Endothelial cell (in vitro differentiated cells): ENCODE measurements around the gene PCNX3. TPM values are rescaled to one million over a fixed set of nuclear protein-coding genes. Genes with fewer than 3 reads are reported as not detected.

ENCODE experiments used
- DNase-seq: peaks from one replicate; pipeline ENCODE4 v3.0.0; 2021; ENCODE audit warnings: low spot score
- H3K27ac Mint-ChIP-seq: one replicate; pipeline ENCODE4 v1.8.0; 2021; ENCODE audit warnings: mixed read lengths, inconsistent platforms; ENCODE audit not compliant: unreplicated experiment
- H3K27me3 Mint-ChIP-seq: one replicate; pipeline ENCODE4 v1.8.0; 2021; ENCODE audit warnings: mild to moderate bottlenecking, moderate library complexity, mixed read lengths, inconsistent platforms; ENCODE audit not compliant: unreplicated experiment
- H3K36me3 Mint-ChIP-seq: one replicate; pipeline ENCODE4 v1.8.0; 2021; ENCODE audit warnings: mild to moderate bottlenecking, low read depth, mixed read lengths, inconsistent platforms; ENCODE audit not compliant: unreplicated experiment
- H3K4me1 Mint-ChIP-seq: one replicate; pipeline ENCODE4 v1.8.0; 2021; ENCODE audit warnings: mild to moderate bottlenecking, mixed read lengths, inconsistent platforms; ENCODE audit not compliant: unreplicated experiment
- H3K4me3 Mint-ChIP-seq: one replicate; pipeline ENCODE4 v1.8.0; 2021; ENCODE audit warnings: mild to moderate bottlenecking, mixed read lengths, inconsistent platforms; ENCODE audit not compliant: unreplicated experiment
- H3K9me3 Mint-ChIP-seq: one replicate; pipeline ENCODE4 v1.8.0; 2021; ENCODE audit warnings: mixed read lengths, inconsistent platforms; ENCODE audit not compliant: unreplicated experiment
- CTCF ChIP-seq: fragments of 200-600 bp; sonication (generic); IDR thresholded peaks from one replicate; pipeline ENCODE4 v1.5.0; 2021; ENCODE audit warnings: antibody characterized with exemption; ENCODE audit not compliant: unreplicated experiment
- total RNA-seq: library from RNA; stranded (reverse); fragmentation: NEBNext Ultra II Directional; extraction: Animal tissue kit (Norgen Biotek cat#: 25700); gene quantifications from one replicate; pipeline ENCODE4 v1.2.1, GENCODE V29; 2021; ENCODE audit not compliant: unreplicated experiment

PCNX3 gene
- total RNA-seq, 1 donor from 2014 or later = 76.1 TPM

GRCh38 chr11:65623852-65624616, 8.5 kb downstream of the PCNX3 start:
- Mint-ChIP-seq H3K36me3 (peaks cover 28% of the 10 kb centered on the region), H3K27ac (no peak overlapping the region), H3K4me3 (no peak overlapping the region), H3K9me3 (no peaks in the 10 kb centered on the region), H3K4me1 (no peaks in the 10 kb centered on the region), H3K27me3 (peaks cover 12% of the 10 kb centered on the region)
- DNase-seq = no peak
- no peak for TF ChIP-seq CTCF

- H3K36me3 Mint-ChIP-seq = peaks cover 27% of the 10 kb centered on the region
- H3K27ac Mint-ChIP-seq = no peak overlapping the region
- H3K4me1 Mint-ChIP-seq = no peaks in the 10 kb centered on the region
- no peak for DNase-seq
- TF ChIP-seq CTCF = no peak
- no peak overlapping the region for H3K4me3 Mint-ChIP-seq
- no peaks in the 10 kb centered on the region for H3K9me3 Mint-ChIP-seq
- peaks cover 10% of the 10 kb centered on the region for H3K27me3 Mint-ChIP-seq
Measured at GRCh38 chr11:65624931-65625627, 9.5 kb downstream of the PCNX3 start.

- DNase-seq = peak; percentile 61
- peaks cover 27% of the 10 kb centered on the region for H3K36me3 Mint-ChIP-seq
Measured at GRCh38 chr11:65625628-65626342, 10.2 kb downstream of the PCNX3 start.

GRCh38 chr11:65627202-65627601, 11.6 kb downstream of the PCNX3 start:
- peaks cover 22% of the 10 kb centered on the region for H3K36me3 Mint-ChIP-seq
- H3K9me3 Mint-ChIP-seq = no peaks in the 10 kb centered on the region
- no peaks in the 10 kb centered on the region for H3K4me1 Mint-ChIP-seq
- H3K4me3 Mint-ChIP-seq = no peak overlapping the region
- no peak for TF ChIP-seq CTCF
- no peak for DNase-seq
- no peak overlapping the region for H3K27ac Mint-ChIP-seq
- H3K27me3 Mint-ChIP-seq = peaks cover 12% of the 10 kb centered on the region

More at GRCh38 chr11:65625628-65626342, 10.2 kb downstream of the PCNX3 start:
- no peaks in the 10 kb centered on the region for H3K4me1 Mint-ChIP-seq
- no peaks in the 10 kb centered on the region for H3K9me3 Mint-ChIP-seq
- H3K27ac Mint-ChIP-seq = no peak overlapping the region
- H3K27me3 Mint-ChIP-seq = peaks cover 10% of the 10 kb centered on the region
- no peak overlapping the region for H3K4me3 Mint-ChIP-seq
- TF ChIP-seq CTCF = peak; percentile 50
